GM19043 (cell line): ENCODE data around the gene SYT2.
"Not testable (repeated sequence)": the region's sequence is repeated elsewhere in the genome, so short reads cannot be mapped to it uniquely, and the experiment has no call there.

Source experiments
- ATAC-seq: cut with Tn5 transposase; IDR thresholded peaks from one replicate; pipeline ENCODE4 v1.9.1; 2021; ENCODE audit warnings: low read depth; ENCODE audit not compliant: unreplicated experiment

SYT2 gene

DNA sequence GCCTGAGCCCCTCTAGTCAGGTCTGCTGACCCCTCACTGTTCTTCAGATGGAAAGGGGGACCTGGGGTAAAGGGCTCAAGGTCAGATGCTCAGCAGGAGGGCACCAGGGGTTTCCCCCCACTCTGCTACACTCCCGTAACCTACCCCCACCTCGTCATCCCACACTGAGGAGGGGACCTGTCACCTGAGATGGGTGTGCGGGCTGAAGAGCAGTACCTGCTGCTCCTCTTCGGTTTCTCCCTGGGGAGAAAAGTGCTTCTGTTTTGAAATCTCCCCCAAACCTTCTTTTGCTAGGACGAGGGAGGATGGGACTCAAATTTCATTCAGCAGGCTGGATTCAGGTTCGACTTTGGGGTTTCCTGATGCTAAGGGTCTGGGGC is 65.2 kb downstream of the SYT2 start:
- no peak for ATAC-seq

DNA sequence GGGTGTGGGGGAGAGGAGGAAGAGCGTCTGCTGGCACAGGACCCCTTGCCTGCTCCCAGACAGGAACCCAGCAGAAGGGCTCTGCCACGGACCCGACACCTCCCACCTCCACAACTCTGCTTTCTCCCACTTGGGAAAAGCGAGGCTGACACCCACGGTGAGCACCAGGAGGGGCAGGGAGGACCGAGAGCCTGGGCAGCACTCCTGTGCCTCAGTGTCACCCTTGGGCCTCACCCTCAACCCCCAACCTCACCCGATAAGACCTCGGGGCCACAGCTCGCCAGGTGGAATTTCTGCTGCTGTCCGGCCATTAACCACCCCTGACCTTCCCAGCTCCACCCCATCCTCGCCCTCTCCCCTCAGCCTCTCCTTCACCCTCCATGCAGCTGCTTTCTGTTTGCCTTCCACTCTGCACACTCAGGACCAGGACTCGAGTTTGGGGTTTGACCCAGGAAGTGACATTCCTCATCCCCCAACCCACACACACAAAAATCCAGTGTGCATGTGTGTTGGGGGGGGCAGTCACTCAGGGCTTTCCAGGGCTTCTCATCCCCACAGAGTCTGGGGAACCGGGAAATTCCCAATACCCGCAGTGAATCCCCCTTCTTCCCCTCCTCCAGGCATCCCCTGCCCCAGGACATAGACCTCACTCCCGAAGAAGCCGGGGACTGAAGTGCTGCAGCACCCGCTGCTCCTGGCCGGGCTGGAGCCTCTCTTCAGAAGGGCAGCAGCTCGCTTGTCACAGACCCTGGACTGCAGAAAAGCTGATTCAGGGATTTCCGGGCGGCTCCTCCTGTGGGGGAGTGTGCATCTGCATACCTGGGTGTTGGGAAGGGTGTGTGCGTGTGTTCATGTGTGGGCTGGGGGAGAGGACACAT is 65.8 kb downstream of the SYT2 start:
- no peak for ATAC-seq

DNA sequence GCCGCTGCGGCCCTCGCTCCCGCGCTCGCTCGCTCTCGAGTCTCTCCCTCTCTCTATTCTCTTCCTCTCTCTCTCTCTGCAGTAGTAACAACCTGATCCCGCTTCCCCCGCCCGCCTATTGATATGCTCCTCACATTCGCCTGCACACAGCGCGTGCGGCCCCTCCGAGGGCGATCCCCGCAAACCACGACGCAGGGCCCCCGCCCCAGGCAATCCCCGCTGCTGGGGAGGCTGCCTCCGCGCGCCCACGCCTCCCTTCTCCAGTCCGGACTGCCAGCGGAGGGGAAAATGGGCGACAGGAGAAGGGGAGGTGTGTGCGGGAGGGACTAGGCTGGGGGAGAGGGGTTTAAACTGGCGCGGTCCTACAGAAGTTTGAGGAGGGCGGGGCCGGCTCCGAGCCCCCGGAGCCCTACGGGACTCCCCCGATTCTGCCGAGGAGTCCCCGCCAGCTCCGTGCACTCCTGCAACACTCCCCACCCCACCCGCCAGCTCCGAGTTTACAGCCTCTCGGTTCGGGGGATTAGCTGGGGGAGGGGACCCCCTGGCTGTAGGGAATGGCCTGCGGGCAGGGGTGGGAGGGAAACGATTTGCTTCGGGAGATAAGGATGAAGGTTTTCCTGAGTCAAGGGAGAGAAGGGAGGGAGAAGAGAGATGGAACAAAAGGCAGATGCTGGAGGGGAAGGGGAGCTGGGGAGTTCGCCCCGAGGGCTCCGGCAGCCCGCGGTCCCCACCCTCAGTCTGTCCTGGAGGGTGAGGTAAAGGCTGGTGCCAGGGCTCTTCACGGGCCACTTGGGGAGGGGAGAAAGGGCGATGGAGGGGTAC is 66.6 kb downstream of the SYT2 start:
- ATAC-seq, result no peak

DNA sequence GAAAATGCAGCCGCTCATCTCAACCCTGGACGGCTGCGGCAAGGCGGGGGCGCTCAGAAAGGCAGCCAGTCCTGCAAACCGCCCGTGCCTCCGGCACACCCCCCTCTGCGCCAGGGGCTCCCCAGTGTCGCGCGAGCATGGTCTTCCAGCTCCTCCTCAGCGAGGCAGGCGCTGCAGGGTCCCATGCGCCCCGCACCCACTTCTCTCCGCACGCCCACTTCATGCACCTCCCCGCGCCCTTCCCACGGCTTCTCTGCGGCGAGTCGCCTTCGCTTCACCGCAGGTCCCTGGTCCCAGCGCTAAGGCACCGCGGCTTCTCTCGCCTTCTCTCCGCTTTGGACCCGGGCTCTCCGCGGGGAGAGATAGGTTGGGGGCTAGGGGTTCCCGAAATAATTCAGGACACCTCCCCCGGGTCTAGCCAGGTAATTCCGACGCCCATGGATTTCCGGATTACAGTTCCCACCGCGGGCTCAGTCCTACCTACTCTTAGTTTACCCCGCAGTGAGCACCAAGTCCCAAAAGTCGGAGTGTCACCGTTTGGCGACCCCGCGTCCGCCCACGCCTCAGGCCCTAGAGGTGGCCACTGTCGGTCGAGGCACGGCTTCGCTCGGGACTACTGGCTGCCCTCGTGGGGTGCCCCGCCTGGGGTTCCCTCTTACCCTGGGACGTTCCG is 67.5 kb downstream of the SYT2 start:
- ATAC-seq, result no peak

DNA sequence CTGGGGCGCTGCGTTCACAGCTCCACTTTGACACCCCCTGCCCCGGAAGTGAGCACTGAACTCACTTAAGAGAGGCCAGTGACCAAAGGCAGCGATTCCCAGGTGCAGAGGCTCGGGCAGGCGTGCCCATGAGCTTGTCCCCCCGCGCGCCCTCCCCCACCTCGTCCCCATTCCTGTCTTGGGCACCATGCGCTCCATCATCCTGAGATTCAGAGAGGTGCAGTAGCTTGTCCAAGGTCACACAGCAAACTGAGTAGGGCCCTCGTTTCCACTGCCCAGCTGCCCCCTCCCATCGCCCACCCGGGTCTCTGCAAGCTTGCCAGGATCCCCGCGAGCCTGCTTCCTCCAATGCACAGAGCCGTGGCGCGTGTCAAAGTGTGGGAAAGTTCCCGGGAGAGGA is 68.0 kb downstream of the SYT2 start:
- ATAC-seq, result no peak

DNA sequence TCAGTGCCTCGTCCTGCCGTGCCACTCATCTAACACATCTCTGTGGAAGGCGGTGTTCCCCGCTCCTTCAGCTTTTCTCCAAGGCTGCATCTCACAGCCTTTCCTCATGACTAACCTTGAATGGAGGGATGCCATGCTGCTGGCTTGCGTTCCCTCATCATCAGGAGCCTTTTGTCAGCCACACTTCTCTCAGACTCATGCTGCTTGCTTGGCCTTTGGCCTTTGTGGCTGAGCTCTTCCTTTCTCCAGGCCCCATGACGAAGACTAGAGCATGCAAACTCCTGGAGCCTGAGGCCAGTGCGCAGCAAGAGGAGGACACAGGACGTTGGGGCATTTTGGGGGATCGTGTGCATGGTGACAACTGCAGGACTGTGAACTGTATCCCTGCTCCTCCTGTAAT is 70.8 kb downstream of the SYT2 start:
- ATAC-seq, result no peak

DNA sequence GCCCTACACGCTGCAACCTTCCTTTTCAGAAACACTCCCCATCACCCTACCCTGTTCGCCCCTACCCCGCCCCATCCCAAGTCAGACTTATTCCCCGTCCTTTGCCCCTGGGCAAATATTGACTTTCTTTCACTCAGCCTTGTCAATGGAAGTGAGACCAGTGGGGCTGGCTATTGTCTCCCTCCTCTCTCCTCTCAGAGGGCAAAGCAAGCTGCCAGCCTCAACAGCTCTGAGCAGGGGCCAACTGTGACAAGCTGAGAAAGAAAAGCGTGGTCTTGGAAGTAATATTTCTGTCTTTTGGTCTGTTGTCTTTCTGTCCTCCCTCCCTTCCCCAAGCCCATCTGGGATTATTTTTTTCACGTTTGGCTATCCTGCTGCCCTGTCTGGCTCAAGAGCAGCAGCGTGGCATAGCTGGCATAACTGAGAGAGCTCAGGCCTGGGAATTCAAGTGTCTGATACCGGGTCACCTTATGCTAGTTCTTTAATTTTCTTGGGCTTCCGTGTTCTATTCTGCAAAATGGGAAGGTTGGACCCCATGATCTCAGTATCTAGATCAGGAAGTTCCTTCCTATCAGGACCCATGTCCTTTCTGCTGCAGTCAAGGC is 71.5 kb downstream of the SYT2 start:
- ATAC-seq, result not testable (repeated sequence)

DNA sequence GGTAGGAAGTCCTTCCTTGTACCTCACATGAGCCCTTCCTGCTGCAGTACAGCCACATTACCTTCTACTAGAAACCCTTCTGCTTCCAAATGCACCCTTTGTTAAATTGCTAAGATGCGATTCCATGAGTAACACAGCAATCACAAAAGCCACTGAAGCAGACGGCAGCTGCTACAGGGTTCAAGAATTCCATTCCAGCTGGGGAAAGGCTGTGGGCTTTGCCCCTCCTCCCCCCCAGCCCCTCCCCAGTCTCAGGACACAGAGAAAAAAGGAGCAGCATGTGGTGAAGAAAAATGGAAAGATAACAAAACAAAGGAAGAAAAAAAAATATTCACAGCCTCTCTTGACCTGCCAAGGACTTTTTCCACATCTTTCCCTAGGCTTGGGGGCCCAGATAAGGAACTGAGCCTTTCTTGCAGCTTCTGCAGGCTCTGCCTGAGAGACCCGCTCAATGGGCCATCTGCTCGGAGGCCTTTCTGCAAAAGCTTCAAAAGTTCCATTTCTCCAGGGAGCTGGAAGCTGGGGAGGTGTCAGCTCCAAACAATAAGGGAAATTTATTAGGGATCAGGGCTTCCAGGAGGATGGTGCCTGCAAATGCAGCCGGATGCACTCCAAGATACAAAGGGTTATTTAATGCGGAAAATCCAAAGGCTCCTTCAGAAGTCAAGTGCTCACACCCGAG is 72.1 kb downstream of the SYT2 start:
- ATAC-seq, result no peak

DNA sequence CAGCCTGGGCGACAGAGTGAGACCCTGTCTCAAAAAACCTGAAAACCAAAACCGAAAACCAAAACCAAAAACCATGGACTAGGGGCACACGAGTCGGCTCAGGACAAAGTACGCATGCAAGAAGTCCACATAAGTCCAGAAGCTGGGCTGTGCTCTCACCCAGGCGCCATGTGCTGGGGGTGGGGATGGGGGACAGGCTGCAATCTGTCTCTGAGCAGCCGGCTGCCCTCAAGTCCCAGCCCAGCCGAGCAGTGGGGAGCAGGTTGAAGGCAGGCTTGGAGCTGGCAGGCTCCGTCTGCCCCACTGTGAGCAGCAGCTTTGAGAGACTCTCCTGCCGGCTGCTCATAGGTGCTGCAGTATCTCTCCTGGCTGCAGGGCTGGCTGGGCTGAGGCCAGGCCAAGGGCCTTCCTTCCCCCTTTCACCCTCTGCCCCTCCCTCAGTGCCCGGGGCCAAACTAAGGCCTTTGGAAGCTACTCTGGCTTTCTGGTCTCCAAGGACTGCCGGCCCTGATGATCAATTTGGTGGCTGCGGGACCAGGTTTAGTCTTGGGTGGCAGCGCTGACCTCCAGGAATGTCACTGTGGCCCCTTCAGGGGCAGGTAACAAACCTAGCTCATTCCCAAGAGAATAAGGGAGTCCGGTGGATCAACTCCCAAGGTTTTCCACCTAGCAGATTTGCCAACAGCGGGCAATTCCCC is 72.8 kb downstream of the SYT2 start:
- not testable (repeated sequence) for ATAC-seq

DNA sequence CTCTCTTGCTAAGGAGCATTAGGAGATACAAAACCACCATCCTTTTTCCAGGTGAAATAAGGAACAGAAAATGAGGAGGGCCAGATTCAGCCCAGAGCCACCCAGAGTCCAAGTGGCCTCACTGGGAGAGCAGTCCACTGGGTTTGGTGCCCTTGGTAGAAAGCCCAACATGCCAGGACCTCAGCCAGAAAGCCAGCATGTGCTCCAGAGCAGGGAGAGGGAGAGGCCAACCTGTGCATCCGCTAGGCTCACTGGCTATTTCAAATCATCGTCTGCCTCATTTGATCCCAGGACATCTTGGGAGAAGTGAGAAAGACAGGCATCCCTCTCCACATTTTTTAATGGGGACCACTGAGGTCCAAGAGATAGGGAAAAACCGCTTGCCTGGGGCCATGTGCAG is 74.1 kb downstream of the SYT2 start:
- not testable (repeated sequence) for ATAC-seq

DNA sequence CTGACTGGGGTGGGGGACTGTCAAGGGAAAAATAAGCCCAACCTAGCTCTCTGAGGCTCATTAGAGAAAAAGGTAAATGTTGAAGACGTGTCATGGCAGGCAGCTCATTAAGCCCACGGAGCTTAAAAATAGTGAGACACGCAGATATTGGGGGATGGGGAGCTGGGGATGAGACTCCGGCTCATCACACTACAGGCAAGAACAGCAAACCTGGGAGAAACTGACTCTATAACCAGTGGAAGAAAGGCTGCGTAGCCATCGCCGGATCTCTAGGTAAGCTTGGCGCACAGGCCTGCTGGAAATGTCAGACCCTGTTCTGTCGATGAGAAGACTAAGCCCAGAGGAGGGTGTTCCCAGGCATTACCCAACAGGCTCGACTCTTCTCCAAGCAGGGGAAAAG is 78.0 kb downstream of the SYT2 start:
- no peak for ATAC-seq

DNA sequence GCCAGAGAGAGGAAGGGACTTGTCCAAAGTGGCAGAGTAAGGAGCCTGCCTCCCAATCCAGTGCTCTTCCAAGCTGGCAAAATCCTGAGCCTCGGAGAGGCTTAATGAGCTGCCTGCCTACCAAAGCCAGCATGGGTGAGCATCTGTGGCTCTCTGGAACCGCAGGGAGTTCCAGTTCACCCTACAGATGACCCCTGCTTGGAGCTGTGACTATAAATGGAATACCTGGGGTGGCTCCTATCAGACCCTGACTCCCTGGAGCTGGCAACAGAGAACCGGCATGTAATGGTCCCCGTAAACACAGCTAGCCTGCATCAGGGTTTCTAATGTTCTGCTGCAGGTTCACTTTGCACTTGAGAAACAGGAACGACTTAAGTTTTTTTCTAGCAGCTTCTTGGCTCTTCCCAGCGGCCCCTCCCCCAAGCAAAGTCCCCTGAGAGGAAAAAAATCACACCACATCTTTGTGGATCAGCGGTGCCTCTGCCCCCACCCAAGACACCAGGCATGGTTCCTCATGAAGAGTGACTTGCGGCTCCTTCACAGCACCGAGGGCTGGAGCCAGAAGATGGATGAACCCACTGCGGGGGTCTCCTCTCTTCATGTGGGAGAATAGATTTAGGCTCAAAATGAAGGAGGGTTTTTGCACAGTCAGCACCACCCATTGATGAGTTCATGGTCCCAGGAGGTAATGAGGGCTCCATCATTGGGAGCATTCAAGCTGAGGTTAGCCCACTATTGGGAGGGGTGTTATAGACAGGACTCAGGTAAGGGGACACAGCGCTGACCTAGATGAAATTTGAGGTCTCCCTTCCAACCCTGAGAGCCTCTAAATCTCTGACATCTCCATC is 79.0 kb downstream of the SYT2 start:
- no peak for ATAC-seq

DNA sequence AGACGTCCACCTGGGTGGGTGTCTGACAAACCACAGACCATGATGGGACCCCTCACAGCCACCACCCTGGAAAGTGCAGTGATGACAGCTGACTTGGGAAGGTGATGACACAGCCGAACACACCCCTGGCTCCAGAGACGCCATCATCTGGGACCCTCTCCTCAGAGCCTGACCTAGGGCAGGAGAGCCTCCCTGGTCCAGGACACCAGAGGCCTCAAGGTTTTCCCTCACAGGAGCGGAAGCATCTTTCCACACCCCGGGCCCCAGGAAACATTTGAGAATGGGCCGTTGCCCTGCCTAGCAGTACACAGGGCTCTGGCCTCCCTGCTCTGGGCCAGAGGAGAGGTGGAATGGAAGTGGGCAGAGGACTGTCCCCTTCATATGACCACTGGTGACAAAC is 79.7 kb downstream of the SYT2 start:
- no peak for ATAC-seq

DNA sequence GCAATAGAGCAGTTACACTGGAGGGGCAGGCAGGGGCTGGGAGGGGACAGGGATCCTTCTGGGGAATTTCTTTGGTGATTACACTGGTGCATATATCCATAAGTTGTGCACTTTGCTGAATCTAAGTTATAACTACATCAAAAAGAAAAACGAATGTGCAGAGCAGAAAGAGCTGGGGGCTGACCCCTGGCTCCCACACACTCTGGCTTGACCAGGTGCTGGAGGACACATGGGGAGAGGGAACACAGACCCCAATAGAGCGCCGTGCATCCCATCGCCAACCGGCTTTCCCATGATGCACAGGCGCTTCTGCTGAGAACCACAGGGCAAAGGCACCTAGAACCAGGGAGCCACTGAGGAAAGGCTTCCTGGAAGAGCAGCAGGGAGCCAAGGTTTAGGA is 80.2 kb downstream of the SYT2 start:
- not testable (repeated sequence) for ATAC-seq

DNA sequence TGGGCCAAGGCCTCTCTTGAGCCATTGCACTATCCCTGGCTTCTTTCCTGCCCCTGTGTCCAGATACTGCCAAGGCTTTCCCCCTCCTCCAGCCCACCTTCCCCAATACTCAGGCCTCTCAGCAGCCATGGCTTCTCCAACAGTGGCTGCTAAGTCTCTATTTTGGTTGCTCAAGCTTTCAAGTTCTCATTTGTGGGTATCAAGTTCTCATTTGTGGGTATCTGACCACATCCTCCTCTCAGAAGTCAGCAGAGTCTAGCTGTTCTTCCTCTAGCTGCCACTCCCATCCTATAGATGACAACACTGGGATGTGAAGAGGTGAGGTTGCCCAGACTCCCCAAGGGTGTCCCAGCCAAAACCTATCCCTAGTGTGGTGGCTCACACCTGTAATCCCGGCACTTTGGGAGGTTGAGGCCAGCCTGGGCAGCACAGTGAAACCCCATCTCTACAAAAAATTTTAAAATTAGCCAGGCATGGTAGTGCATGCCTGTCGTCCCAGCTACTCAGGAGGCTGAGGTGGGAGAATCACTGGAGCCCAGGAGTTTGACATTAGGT is 80.9 kb downstream of the SYT2 start:
- ATAC-seq, result peak; percentile 79

DNA sequence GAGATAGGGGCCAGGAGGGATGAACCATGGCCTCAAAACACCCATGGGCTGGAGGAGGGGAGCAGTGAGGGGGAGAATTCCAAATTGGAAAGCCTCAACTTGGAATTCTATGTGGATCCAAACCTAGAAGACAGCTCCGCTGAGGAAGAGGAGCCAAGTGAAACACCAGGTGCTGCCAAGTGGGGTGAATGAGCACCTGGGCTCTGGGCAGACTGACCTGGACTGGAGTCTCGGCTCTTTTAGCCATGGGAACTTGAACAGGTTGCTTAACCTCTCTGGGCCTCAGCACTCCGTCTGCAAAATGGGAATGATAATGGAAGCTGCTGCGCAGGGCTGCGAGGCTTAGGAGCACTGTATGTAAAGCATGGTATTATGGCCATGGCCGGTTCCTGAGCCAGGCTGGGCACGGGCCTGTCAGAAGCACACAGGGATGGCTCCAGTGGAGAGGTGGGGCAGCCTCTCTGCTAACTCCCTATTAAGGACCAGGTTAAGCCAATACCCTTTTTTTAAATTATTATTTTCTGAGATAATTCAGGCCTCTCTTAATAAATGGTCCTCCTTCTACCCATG is 81.5 kb downstream of the SYT2 start:
- no peak for ATAC-seq

DNA sequence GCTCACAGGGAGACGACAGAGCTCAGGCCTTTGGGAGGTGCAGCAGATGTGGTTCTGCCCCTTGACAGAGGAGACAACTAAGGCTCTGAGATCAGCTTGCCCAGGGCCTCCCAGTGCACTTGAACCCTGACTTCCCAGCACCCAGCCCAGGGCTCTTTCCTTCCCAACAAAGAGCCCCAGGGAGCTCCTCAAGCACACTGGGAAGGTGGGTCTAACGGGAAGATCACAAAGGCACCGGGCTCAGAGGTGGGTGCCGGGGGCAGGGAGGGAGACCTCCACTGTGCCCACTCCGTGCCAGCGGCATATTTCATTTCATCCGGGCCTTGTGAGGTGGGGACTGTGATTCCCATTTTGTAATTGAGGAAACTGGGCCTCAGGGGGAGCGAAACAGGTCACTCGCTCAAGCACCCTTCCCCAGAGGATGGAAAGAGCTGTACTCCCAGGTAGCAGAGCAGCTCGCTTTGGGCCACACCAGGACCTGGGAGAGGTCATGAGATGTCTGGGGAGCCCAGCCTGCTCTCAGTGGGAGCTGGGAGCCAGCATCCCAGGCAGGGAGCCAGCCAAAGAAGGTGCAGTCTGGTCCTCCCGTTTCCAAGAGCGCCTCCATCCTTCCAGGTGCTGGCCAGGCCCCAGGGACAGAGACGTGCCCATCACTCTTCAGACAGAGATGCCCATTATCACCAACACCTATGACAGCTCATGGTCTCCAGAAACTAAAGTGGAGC is 82.3 kb downstream of the SYT2 start:
- no peak for ATAC-seq

DNA sequence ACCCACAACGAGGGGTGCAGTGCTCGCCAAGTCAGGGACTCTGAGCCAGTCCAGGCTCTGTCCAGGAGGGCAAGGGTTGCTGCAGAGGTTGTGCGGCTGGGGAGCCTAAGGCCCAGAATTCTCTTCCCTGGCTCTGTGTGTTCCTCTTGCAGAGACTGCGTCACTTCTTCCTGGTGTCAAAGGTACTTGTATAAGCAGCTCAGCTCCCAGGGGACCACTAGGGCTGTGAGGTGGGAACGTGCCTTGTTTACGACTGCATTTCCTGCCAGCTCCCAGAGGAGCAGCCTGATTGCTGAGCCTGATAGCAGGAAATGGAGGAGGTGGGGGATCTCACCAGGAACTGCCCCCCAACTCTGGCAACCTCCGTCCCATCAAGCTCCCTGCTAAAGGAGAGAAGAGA is 83.2 kb downstream of the SYT2 start:
- ATAC-seq, result not testable (repeated sequence)
